PC-9 (cell line): ENCODE measurements around the gene FBXL13.

ENCODE experiments used
- CTCF ChIP-seq: fragments of 200-600 bp; sonication (generic); conservative IDR thresholded peaks from 2 replicates; pipeline ENCODE4 v1.6.1; 2017; ENCODE audit warnings: mixed run types, antibody characterized with exemption, mild to moderate bottlenecking, moderate library complexity
- EZH2 ChIP-seq: fragments of 200-600 bp; sonication (generic); IDR thresholded peaks from 2 replicates; pipeline ENCODE4 v1.8.0; 2017; ENCODE audit warnings: antibody characterized with exemption, low read depth

DNA sequence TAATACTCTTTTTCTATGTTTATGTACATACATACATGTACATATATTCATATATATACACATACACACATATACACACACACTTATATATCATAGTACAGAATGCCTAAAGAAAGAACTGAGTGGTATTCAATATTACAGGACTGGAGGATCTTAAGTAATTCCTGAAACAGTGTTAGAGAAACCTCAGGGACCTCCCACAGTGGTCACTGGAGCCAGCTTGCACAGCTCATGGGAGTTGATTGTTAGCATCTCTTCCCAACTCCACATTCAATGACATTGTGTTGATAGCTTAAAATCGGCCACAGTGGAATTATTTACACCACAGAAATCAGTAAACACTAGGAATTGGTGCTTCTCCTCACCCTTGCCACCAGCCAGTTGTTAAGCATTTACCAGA, 155.8 kb downstream of the FBXL13 start:
- TF ChIP-seq CTCF = no peak
- no peak for TF ChIP-seq EZH2
